ENCODE results near the gene GJA1. TPM values are rescaled to one million over a fixed set of nuclear protein-coding genes. Genes with fewer than 3 reads are reported as not detected.

Gene GJA1
- total RNA-seq, 1 donor from 2014 or later: 363 TPM

- peak; percentile 73 to 77 for DNase-seq (ENCODE audit: low read depth in 2 of 2)
Observed at GRCh38 chr6:121436960-121437850, 1.8 kb downstream of the GJA1 start.

- peak; percentile 66 to 84 for DNase-seq (ENCODE audit: low read depth in 2 of 2)
Observed at GRCh38 chr6:121437851-121438651, 2.6 kb downstream of the GJA1 start.

- DNase-seq (ENCODE audit: low read depth in 2 of 2): peak in 1 of 2 donors; percentile 48
Observed at GRCh38 chr6:121438869-121439268, 3.4 kb downstream of the GJA1 start.

GRCh38 chr6:121439475-121439874 lies 4.0 kb downstream of the GJA1 start:
- peak in 1 of 2 donors; percentile 60 for DNase-seq (ENCODE audit: low read depth in 2 of 2)

GRCh38 chr6:121439926-121440325 lies 4.5 kb downstream of the GJA1 start:
- peak in 1 of 2 donors; percentile 61 for DNase-seq (ENCODE audit: low read depth in 2 of 2)

GRCh38 chr6:121441477-121441876 lies 6.0 kb downstream of the GJA1 start:
- peak in 1 of 2 donors; percentile 75 for DNase-seq (ENCODE audit: low read depth in 2 of 2)

GRCh38 chr6:121442576-121442975 lies 7.1 kb downstream of the GJA1 start:
- DNase-seq (ENCODE audit: low read depth in 2 of 2): peak in 1 of 2 donors; percentile 77

GRCh38 chr6:121443971-121444541 lies 8.6 kb downstream of the GJA1 start:
- peak; percentile 56 to 72 for DNase-seq (ENCODE audit: low read depth in 2 of 2)

GRCh38 chr6:121446705-121447104 lies 11.3 kb downstream of the GJA1 start:
- peak in 1 of 2 donors; percentile 42 for DNase-seq (ENCODE audit: low read depth in 2 of 2)

GRCh38 chr6:121447746-121448145 lies 12.3 kb downstream of the GJA1 start:
- peak in 1 of 2 donors; percentile 29 for DNase-seq (ENCODE audit: low read depth in 2 of 2)

- DNase-seq (ENCODE audit: low read depth in 2 of 2): peak in 1 of 2 donors; percentile 25
Observed at GRCh38 chr6:121448528-121448927, 13.1 kb downstream of the GJA1 start.

- peak in 1 of 2 donors; percentile 33 for DNase-seq (ENCODE audit: low read depth in 2 of 2)
Observed at GRCh38 chr6:121449331-121449730, 13.9 kb downstream of the GJA1 start.

- peak in 1 of 2 donors; percentile 50 for DNase-seq (ENCODE audit: low read depth in 2 of 2)
Observed at GRCh38 chr6:121450242-121450641, 14.8 kb downstream of the GJA1 start.

- peak in 1 of 2 donors; percentile 63 for DNase-seq (ENCODE audit: low read depth in 2 of 2)
Observed at GRCh38 chr6:121451250-121451649, 15.8 kb downstream of the GJA1 start.

- peak in 1 of 2 donors; percentile 44 for DNase-seq (ENCODE audit: low read depth in 2 of 2)
Observed at GRCh38 chr6:121453191-121453590, 17.7 kb downstream of the GJA1 start.

- DNase-seq (ENCODE audit: low read depth in 2 of 2): no peak
Observed at GRCh38 chr6:121460170-121460569, 24.7 kb downstream of the GJA1 start.

GRCh38 chr6:121463087-121463486 lies 27.6 kb downstream of the GJA1 start:
- no peak for DNase-seq (ENCODE audit: low read depth in 2 of 2)

GRCh38 chr6:121465101-121465500 lies 29.7 kb downstream of the GJA1 start:
- no peak for DNase-seq (ENCODE audit: low read depth in 2 of 2)

- DNase-seq (ENCODE audit: low read depth in 2 of 2): no peak
Observed at GRCh38 chr6:121479486-121480098, 44.1 kb downstream of the GJA1 start.

GRCh38 chr6:121480099-121480713 lies 44.8 kb downstream of the GJA1 start:
- no peak for DNase-seq (ENCODE audit: low read depth in 2 of 2)

Data from lung microvascular endothelial cell (primary cell).